Neural cell (in vitro differentiated cells): ENCODE data around the gene SEC16A. TPM values are rescaled to one million over a fixed set of nuclear protein-coding genes. Genes with fewer than 3 reads are reported as not detected.

Experiments used
- H2AFZ ChIP-seq: fragments of 200-600, 300-800 bp; sonication (generic), shearing (Covaris generic); 2 replicates; pipeline ENCODE4 v1.6.0; 2014; ENCODE audit warnings: low read depth, mild to moderate bottlenecking, antibody characterized with exemption, low read length, moderate library complexity
- H3F3A ChIP-seq: fragments of 200-600 bp; shearing (Covaris generic); 2 replicates; pipeline ENCODE4 v1.6.1; 2016; ENCODE audit warnings: mild to moderate bottlenecking, moderate library complexity, mixed read lengths, antibody characterized with exemption, low read length; ENCODE audit not compliant: insufficient read depth, poor library complexity, severe bottlenecking
- H3K27ac ChIP-seq: fragments of 200-600, 300-800 bp; sonication (generic), shearing (Covaris generic); 2 replicates; pipeline ENCODE4 v1.5.1; 2014; ENCODE audit warnings: mild to moderate bottlenecking, low read length, moderate library complexity
- H3K27me3 ChIP-seq: fragments of 300-800, 200-600 bp; sonication (generic), shearing (Covaris generic); 2 replicates; pipeline ENCODE4 v1.6.0; 2014; ENCODE audit warnings: mild to moderate bottlenecking, low read depth, low read length, moderate library complexity; ENCODE audit not compliant: insufficient read depth
- H3K36me3 ChIP-seq: fragments of 300-800, 200-600 bp; sonication (generic), shearing (Covaris generic); 2 replicates; pipeline ENCODE4 v1.5.1; 2014; ENCODE audit warnings: mild to moderate bottlenecking, antibody characterized with exemption, low read length, moderate library complexity; ENCODE audit not compliant: insufficient read depth
- H3K4me2 ChIP-seq: fragments of 300-800, 200-600 bp; sonication (generic), shearing (Covaris generic); 2 replicates; pipeline ENCODE4 v1.6.0; 2014; ENCODE audit warnings: mild to moderate bottlenecking, low read length
- H3K4me3 ChIP-seq: fragments of 300-800, 200-600 bp; sonication (generic), shearing (Covaris generic); 2 replicates; pipeline ENCODE4 v1.5.1; 2014; ENCODE audit warnings: mild to moderate bottlenecking, low read length, moderate library complexity
- H3K79me2 ChIP-seq: fragments of 200-600 bp; shearing (Covaris generic); replicated peaks from 2 replicates; pipeline ENCODE4 v1.6.0; 2014; ENCODE audit warnings: mild to moderate bottlenecking, low read length, moderate library complexity; ENCODE audit not compliant: insufficient read depth
- H3K9ac ChIP-seq: fragments of 300-800, 200-600 bp; sonication (generic), shearing (Covaris generic); 2 replicates; pipeline ENCODE4 v1.6.1; 2016; ENCODE audit warnings: mild to moderate bottlenecking, low read length, mixed read lengths
- H3K9me2 ChIP-seq: fragments of 200-600 bp; shearing (Covaris generic); 2 replicates; pipeline ENCODE4 v1.6.1; 2016; ENCODE audit warnings: mild to moderate bottlenecking, low read length, mixed read lengths; ENCODE audit not compliant: insufficient read depth
- H3K9me3 ChIP-seq: fragments of 200-600, 300-800 bp; sonication (generic), shearing (Covaris generic); 2 replicates; pipeline ENCODE4 v1.6.1; 2016; ENCODE audit warnings: mild to moderate bottlenecking, mixed run types, low read length, moderate library complexity, mixed read lengths
- H4K20me1 ChIP-seq: fragments of 200-600 bp; shearing (Covaris generic); 2 replicates; pipeline ENCODE4 v1.6.1; 2016; ENCODE audit warnings: mild to moderate bottlenecking, mixed run types; ENCODE audit not compliant: insufficient read depth
- EP300 ChIP-seq: fragments of 450-650 bp; conservative IDR thresholded peaks from 2 replicates; pipeline ENCODE4 v1.6.1; 2014; ENCODE audit warnings: antibody characterized with exemption, mild to moderate bottlenecking, moderate library complexity; ENCODE audit not compliant: poor library complexity, severe bottlenecking
- EZH2 ChIP-seq: fragments of 200-600, 300-800 bp; shearing (Covaris generic), sonication (generic); IDR thresholded peaks from 2 replicates; pipeline ENCODE4 v1.6.1; 2014; ENCODE audit warnings: antibody characterized with exemption, low read length, borderline replicate concordance, mild to moderate bottlenecking; ENCODE audit not compliant: insufficient read depth, poor library complexity, severe bottlenecking
- MXI1 ChIP-seq: fragments of 450-650 bp; conservative IDR thresholded peaks from 2 replicates; pipeline ENCODE4 v1.6.1; 2014; ENCODE audit warnings: antibody characterized with exemption, mild to moderate bottlenecking; ENCODE audit not compliant: poor library complexity, severe bottlenecking
- POLR2AphosphoS5 ChIP-seq: IDR thresholded peaks from 2 replicates; pipeline ENCODE4 v1.6.1; 2012
- RAD21 ChIP-seq: fragments of 450-650 bp; conservative IDR thresholded peaks from 2 replicates; pipeline ENCODE4 v1.6.1; 2014; ENCODE audit warnings: antibody characterized with exemption, mild to moderate bottlenecking, moderate library complexity
- SMC3 ChIP-seq: fragments of 450-650 bp; conservative IDR thresholded peaks from 2 replicates; pipeline ENCODE4 v1.6.1; 2014; ENCODE audit warnings: antibody characterized with exemption, mild to moderate bottlenecking, moderate library complexity; ENCODE audit not compliant: poor library complexity
- TAF1 ChIP-seq: IDR thresholded peaks from 2 replicates; pipeline ENCODE4 v1.6.1; 2012; ENCODE audit warnings: low read depth
- polyA plus RNA-seq: library from polyadenylated mRNA; depleted of rRNA; stranded (reverse); fragments of >200 nt; gene quantifications from 2 replicates; pipeline ENCODE4 v1.2.3, GENCODE V29; 2014
- TF ChIP-seq, protein P1 (sequence below): IDR thresholded peaks from 2 replicates; pipeline ENCODE4 v1.6.1; 2012; ENCODE audit warnings: borderline replicate concordance
- TF ChIP-seq, protein P2 (sequence below): fragments of 450-650 bp; IDR thresholded peaks from 2 replicates; pipeline ENCODE4 v1.5.1; 2014; ENCODE audit warnings: antibody characterized with exemption, mild to moderate bottlenecking, moderate library complexity; ENCODE audit not compliant: poor library complexity, severe bottlenecking

The SEC16A gene
- polyA plus RNA-seq, 1 donor from 2014 or later, result 15.4 TPM

DNA sequence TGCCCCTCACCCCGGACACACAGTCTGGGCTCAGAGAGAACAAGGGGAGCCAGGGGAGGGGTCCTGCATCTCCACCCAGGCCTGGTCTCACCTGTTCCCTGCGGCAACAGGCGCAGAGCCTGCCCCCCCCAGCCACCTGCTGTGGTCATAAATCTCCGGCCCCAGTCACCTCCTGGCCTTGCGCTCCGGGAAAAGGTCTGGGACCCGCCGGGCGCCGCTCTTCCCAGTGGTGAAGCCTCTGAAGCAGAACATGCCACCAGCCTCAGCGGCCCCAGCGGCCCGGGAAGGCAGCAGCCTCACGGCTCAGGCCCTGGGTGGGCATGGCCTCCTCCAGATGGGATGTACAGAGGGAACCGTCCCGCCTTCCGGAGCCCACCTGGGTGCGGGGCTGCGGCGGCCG, 42.4 kb upstream of the SEC16A start:
- H3K27ac ChIP-seq, result no peak overlapping the region
- TF ChIP-seq, protein P1, sequence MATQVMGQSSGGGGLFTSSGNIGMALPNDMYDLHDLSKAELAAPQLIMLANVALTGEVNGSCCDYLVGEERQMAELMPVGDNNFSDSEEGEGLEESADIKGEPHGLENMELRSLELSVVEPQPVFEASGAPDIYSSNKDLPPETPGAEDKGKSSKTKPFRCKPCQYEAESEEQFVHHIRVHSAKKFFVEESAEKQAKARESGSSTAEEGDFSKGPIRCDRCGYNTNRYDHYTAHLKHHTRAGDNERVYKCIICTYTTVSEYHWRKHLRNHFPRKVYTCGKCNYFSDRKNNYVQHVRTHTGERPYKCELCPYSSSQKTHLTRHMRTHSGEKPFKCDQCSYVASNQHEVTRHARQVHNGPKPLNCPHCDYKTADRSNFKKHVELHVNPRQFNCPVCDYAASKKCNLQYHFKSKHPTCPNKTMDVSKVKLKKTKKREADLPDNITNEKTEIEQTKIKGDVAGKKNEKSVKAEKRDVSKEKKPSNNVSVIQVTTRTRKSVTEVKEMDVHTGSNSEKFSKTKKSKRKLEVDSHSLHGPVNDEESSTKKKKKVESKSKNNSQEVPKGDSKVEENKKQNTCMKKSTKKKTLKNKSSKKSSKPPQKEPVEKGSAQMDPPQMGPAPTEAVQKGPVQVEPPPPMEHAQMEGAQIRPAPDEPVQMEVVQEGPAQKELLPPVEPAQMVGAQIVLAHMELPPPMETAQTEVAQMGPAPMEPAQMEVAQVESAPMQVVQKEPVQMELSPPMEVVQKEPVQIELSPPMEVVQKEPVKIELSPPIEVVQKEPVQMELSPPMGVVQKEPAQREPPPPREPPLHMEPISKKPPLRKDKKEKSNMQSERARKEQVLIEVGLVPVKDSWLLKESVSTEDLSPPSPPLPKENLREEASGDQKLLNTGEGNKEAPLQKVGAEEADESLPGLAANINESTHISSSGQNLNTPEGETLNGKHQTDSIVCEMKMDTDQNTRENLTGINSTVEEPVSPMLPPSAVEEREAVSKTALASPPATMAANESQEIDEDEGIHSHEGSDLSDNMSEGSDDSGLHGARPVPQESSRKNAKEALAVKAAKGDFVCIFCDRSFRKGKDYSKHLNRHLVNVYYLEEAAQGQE, result no peak
- TF ChIP-seq EP300, result no peak
- TF ChIP-seq SMC3, result no peak
- TF ChIP-seq RAD21, result no peak
- TF ChIP-seq, protein P2, sequence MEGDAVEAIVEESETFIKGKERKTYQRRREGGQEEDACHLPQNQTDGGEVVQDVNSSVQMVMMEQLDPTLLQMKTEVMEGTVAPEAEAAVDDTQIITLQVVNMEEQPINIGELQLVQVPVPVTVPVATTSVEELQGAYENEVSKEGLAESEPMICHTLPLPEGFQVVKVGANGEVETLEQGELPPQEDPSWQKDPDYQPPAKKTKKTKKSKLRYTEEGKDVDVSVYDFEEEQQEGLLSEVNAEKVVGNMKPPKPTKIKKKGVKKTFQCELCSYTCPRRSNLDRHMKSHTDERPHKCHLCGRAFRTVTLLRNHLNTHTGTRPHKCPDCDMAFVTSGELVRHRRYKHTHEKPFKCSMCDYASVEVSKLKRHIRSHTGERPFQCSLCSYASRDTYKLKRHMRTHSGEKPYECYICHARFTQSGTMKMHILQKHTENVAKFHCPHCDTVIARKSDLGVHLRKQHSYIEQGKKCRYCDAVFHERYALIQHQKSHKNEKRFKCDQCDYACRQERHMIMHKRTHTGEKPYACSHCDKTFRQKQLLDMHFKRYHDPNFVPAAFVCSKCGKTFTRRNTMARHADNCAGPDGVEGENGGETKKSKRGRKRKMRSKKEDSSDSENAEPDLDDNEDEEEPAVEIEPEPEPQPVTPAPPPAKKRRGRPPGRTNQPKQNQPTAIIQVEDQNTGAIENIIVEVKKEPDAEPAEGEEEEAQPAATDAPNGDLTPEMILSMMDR, result no peak
- no peak for TF ChIP-seq POLR2AphosphoS5
- no peak for TF ChIP-seq EZH2
- TF ChIP-seq TAF1, result no peak
- no peak overlapping the region for H3K9ac ChIP-seq
- H3F3A ChIP-seq, result no peaks in the 10 kb centered on the region
- H3K36me3 ChIP-seq, result no peaks in the 10 kb centered on the region
- no peak overlapping the region for H2AFZ ChIP-seq
- no peaks in the 10 kb centered on the region for H3K9me3 ChIP-seq
- H3K27me3 ChIP-seq, result no peaks in the 10 kb centered on the region
- H3K79me2 ChIP-seq, result peaks cover 26% of the 10 kb centered on the region
- no peak overlapping the region for H3K4me2 ChIP-seq
- no peak overlapping the region for H3K4me3 ChIP-seq
- H3K9me2 ChIP-seq, result no peaks in the 10 kb centered on the region
- no peaks in the 10 kb centered on the region for H4K20me1 ChIP-seq

DNA sequence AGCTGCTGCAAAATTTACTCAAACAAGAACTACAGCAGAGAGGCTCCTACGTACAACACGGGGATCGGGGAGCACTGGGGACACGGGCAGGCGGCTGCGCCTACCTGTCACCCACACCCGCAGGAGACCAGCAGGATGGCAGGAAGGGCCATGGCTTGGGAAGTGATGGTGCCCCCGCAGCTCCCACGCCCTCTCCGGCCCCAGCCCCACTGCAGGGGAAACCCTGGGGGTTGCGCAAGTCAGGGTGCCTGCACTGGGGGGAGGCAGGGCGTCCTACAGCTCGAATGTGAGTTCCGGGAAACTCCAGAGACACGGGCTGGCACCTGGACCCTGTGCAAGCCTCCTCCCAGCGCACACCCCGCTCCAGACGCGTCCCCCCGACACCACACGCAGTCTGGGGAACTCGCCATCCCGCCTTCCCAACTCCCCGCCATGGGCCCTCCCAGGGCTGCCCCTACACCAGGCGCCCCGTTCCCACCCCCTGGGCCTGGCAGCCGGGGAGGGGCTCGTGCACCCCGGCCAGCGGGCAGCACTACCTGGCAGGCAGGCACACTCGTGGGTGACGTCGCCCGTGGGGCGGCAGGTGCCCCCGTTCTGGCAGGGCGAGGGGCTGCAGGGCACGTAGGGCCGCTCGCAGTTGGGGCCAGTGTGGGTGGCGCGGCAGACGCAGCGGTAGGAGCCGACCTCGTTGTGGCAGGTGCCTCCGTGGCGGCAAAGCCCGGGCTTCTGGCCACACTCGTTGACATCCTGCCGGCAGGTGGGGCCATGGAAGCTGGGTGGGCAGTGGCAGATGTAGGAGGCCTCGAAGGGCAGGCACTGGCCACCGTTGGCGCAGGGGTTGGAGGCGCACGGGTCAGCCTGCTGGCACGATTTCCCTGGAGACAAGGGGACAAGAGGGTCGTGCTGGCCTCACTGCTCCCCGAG, 39.7 kb upstream of the SEC16A start:
- Histone ChIP-seq H4K20me1 (no peaks in the 10 kb centered on the region), H2AFZ (no peak overlapping the region), H3K27ac (no peak overlapping the region), H3K9ac (no peak overlapping the region), H3F3A (no peaks in the 10 kb centered on the region), H3K36me3 (no peaks in the 10 kb centered on the region), H3K4me3 (no peak overlapping the region), H3K4me2 (no peak overlapping the region), H3K9me3 (no peaks in the 10 kb centered on the region), H3K79me2 (peaks cover 7% of the 10 kb centered on the region), H3K9me2 (no peaks in the 10 kb centered on the region), H3K27me3 (no peaks in the 10 kb centered on the region)
- no peak for TF ChIP-seq POLR2AphosphoS5

- no peaks in the 10 kb centered on the region for H3F3A ChIP-seq
- TF ChIP-seq EZH2, result no peak
- TF ChIP-seq, protein P1, result no peak
- TF ChIP-seq RAD21, result no peak
- TF ChIP-seq EP300, result no peak
- TF ChIP-seq POLR2AphosphoS5, result no peak
- TF ChIP-seq TAF1, result no peak
- TF ChIP-seq MXI1, result no peak
- TF ChIP-seq, protein P2, result no peak
- TF ChIP-seq SMC3, result no peak
- H3K27me3 ChIP-seq, result no peaks in the 10 kb centered on the region
- peaks cover 7% of the 10 kb centered on the region for H3K79me2 ChIP-seq
- no peaks in the 10 kb centered on the region for H4K20me1 ChIP-seq
- H3K9ac ChIP-seq, result no peak overlapping the region
- H3K4me3 ChIP-seq, result no peak overlapping the region
- no peak overlapping the region for H3K27ac ChIP-seq
- no peaks in the 10 kb centered on the region for H3K36me3 ChIP-seq
- H3K9me2 ChIP-seq, result no peaks in the 10 kb centered on the region
- no peaks in the 10 kb centered on the region for H3K9me3 ChIP-seq
- H3K4me2 ChIP-seq, result no peak overlapping the region
- no peak overlapping the region for H2AFZ ChIP-seq
Observed at GRCh38 chr9:136521537-136521936, 38.7 kb upstream of the SEC16A start.
